GM23338 (cell line): ENCODE data around the gene GID4.

Experiments used
- CREB1 ChIP-seq: fragments of 250-450 bp; sonication (Bioruptor Pico); IDR thresholded peaks from 2 replicates; pipeline ENCODE4 v1.5.0; 2020; ENCODE audit warnings: low read depth, mild to moderate bottlenecking, moderate library complexity
- EZH2 ChIP-seq: fragments of 200-600 bp; sonication (generic); IDR thresholded peaks from one replicate; pipeline ENCODE4 v1.8.0; 2017; ENCODE audit warnings: antibody characterized with exemption, mild to moderate bottlenecking, low read depth; ENCODE audit not compliant: unreplicated experiment
- EZH2phosphoT487 ChIP-seq: fragments of 200-600 bp; sonication (generic); IDR thresholded peaks from one replicate; pipeline ENCODE4 v1.8.1; 2018; ENCODE audit warnings: antibody characterized with exemption; ENCODE audit not compliant: unreplicated experiment
- POLR2AphosphoS5 ChIP-seq: IDR thresholded peaks from 2 replicates; pipeline ENCODE4 v1.6.1; 2016; ENCODE audit warnings: antibody characterized with exemption, low read depth
- REST ChIP-seq: IDR thresholded peaks from one replicate; pipeline ENCODE4 v1.6.1; 2018; ENCODE audit warnings: antibody characterized with exemption; ENCODE audit not compliant: unreplicated experiment
- TF ChIP-seq, protein P1 (sequence below), 2 experiments: fragments of 200-600 bp in 1 of 2; sonication (generic) in 1 of 2; conservative IDR thresholded peaks; 2 replicates each; pipeline versions ENCODE4 v1.5.1 to v1.6.1; 2016 to 2017; ENCODE audit warnings: antibody characterized with exemption in 2 of 2, low read depth in 2 of 2, mild to moderate bottlenecking in 2 of 2, moderate library complexity in 1 of 2

DNA sequence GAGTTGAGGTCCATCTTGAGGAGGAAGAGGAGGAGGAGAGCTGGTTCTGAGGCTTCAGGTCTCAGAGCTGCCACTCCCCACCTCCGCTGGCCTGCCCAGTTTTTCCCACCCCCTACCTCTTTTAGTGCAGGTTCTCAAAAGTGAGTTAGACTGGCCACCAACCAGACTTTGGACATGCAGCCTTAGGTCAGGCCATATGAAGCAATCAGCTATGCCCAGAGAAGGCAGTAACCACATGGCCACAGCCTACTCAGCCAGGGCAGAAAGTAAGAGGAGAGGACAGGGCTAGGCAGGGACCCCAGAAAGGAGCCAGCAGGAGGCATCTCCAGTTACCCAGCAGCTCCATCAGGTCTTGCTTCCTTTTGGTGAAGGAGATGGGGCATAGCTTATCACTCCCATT is 78.3 kb downstream of the GID4 start:
- TF ChIP-seq, protein P1, sequence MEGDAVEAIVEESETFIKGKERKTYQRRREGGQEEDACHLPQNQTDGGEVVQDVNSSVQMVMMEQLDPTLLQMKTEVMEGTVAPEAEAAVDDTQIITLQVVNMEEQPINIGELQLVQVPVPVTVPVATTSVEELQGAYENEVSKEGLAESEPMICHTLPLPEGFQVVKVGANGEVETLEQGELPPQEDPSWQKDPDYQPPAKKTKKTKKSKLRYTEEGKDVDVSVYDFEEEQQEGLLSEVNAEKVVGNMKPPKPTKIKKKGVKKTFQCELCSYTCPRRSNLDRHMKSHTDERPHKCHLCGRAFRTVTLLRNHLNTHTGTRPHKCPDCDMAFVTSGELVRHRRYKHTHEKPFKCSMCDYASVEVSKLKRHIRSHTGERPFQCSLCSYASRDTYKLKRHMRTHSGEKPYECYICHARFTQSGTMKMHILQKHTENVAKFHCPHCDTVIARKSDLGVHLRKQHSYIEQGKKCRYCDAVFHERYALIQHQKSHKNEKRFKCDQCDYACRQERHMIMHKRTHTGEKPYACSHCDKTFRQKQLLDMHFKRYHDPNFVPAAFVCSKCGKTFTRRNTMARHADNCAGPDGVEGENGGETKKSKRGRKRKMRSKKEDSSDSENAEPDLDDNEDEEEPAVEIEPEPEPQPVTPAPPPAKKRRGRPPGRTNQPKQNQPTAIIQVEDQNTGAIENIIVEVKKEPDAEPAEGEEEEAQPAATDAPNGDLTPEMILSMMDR (conservative IDR thresholded peaks at IDR 0.05; ENCODE audit: low read depth in 2 of 2): no peak
- TF ChIP-seq EZH2: no peak
- TF ChIP-seq REST: no peak
- TF ChIP-seq CREB1 (CRISPR knock-in tag): no peak
- no peak for TF ChIP-seq EZH2phosphoT487
- TF ChIP-seq POLR2AphosphoS5: no peak
